ENCODE measurements around the gene WASF2. TPM values are rescaled to one million over a fixed set of nuclear protein-coding genes. Genes with fewer than 3 reads are reported as not detected.
"Not testable (repeated sequence)": the region's sequence is repeated elsewhere in the genome, so short reads cannot be mapped to it uniquely, and the experiment has no call there.

Gene WASF2
- total RNA-seq (2014; rRNA removed; shearing (Covaris generic)) = 16.4 and 19.2 TPM in 2 replicates

DNA sequence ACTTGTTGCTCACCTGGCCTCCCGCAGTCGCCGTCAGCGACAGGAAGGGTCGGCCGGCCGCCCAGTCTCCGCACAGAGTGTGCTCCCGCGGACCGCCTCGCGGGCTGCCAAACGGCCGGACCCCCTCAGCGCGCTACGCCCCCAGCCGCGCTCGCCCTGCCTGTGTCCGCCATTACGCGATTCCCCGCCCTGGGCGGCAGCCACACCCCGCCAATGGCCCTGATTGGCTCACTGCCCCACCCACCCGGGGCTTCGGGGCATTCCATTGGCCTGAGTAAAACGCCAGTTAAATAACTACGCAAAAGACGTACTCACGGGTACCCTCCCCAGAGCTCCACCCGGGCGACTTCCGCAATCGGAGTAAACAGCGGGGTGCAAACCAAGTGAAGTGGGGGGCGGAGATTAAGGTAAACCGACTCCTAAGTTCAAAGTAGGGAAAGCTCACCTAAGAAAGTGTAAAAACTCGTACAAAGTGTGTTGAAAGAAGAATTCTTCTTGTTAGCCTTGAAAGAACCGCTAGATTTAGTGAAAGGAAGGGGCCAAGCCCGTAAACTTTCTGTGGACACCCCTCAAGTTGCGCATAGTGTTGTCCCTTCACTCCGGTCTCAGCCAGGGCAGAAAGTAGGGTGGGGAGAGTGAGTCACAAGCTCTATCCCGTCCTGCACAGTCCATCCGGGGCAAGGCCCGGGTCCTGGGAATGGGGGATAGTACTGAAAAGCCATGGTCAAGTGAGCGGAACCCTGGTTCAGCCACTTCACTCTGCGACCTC, at the start of gene WASF2:
TSS of gene WASF2 (minus strand) at position 195 of the 769 bp plus-strand sequence. CDS start 61,277 bp downstream, outside the sequence.
- Histone ChIP-seq H3K4me1 (replicated peaks) (peaks cover 17% of the 10 kb centered on the region), H3K27me3 (replicated peaks) (no peaks in the 10 kb centered on the region), H3K36me3 (peaks cover 13% of the 10 kb centered on the region), H3K4me3 (peak within 1 kb of the TSS; percentile 98), H3K27ac (peak within 1 kb of the TSS; percentile 99), H3K9me3 (replicated peaks) (0 out of 2 replicates have a peak, but pooled peaks cover 4% of the 10 kb centered on the region)
- peak; percentile 97 to 99 for DNase-seq (ENCODE audit: low read depth in 1 of 2, low spot score in 2 of 2)

- peaks cover 56% of the 10 kb centered on the region for H3K4me1 ChIP-seq (replicated peaks)
- no peak overlapping the region for H3K4me3 ChIP-seq
- H3K36me3 ChIP-seq = peaks cover 27% of the 10 kb centered on the region
- DNase-seq (ENCODE audit: low read depth in 1 of 2, low spot score in 2 of 2) = peak; percentile 75 to 85
- H3K27me3 ChIP-seq (replicated peaks) = no peaks in the 10 kb centered on the region
- no peaks in the 10 kb centered on the region for H3K9me3 ChIP-seq (replicated peaks)
- H3K27ac ChIP-seq = peak overlapping the region; percentile 79
These were observed 48.8 kb upstream of the WASF2 start for GRCh38 chr1:27538793-27539192.

GRCh38 chr1:27538305-27538676, 48.3 kb upstream of the WASF2 start:
- not testable (repeated sequence) for H3K9me3 ChIP-seq (replicated peaks); DNase-seq (ENCODE audit: low read depth in 1 of 2, low spot score in 2 of 2); H3K4me3 ChIP-seq; H3K27me3 ChIP-seq (replicated peaks)
- peaks cover 29% of the 10 kb centered on the region for H3K36me3 ChIP-seq
- H3K4me1 ChIP-seq (replicated peaks) = peaks cover 56% of the 10 kb centered on the region
- peak overlapping the region; percentile 79 for H3K27ac ChIP-seq

- Histone ChIP-seq H3K27ac (0 out of 2 replicates have a peak overlapping the region, but pooled peaks have one; percentile 11), H3K36me3 (peaks cover 14% of the 10 kb centered on the region), H3K4me1 (replicated peaks) (peaks cover 41% of the 10 kb centered on the region), H3K27me3 (replicated peaks) (no peaks in the 10 kb centered on the region), H3K9me3 (replicated peaks) (no peaks in the 10 kb centered on the region), H3K4me3 (no peak overlapping the region)
- no peak for DNase-seq (ENCODE audit: low read depth in 1 of 2, low spot score in 2 of 2)
These were observed 46.8 kb upstream of the WASF2 start for GRCh38 chr1:27536767-27537166.

GRCh38 chr1:27536010-27536757, 46.2 kb upstream of the WASF2 start:
- Histone ChIP-seq H3K4me1 (replicated peaks) (peaks cover 40% of the 10 kb centered on the region), H3K27ac (no peak overlapping the region)

DNA sequence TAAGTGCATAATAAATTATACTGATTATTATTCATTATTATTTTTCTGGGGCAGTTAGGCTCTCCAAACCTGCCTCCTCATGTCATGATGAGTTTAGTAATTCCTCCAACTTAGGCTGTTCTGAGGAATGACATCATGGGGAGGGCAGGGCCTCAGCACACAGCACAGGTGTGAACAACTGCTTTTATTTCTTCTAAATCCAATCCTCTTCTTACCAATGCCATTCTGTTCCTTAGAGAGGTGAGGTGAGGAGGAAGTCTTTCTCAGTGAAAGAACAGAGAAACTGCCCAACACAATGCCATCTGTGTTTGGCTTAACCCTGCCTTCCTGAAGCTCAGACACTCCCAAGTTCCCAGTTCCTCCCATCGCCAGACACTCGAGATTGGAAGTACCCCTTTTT, 45.4 kb upstream of the WASF2 start:
- no peaks in the 10 kb centered on the region for H3K27me3 ChIP-seq (replicated peaks)
- peaks cover 36% of the 10 kb centered on the region for H3K4me1 ChIP-seq (replicated peaks)
- peaks cover 14% of the 10 kb centered on the region for H3K36me3 ChIP-seq
- DNase-seq (ENCODE audit: low read depth in 1 of 2, low spot score in 2 of 2) = no peak
- H3K9me3 ChIP-seq (replicated peaks) = no peaks in the 10 kb centered on the region
- H3K4me3 ChIP-seq = no peak overlapping the region
- no peak overlapping the region for H3K27ac ChIP-seq

More at GRCh38 chr1:27536010-27536757, 46.2 kb upstream of the WASF2 start:
- H3K4me3 ChIP-seq = no peak overlapping the region
- H3K27me3 ChIP-seq (replicated peaks) = no peaks in the 10 kb centered on the region
- H3K36me3 ChIP-seq = peaks cover 14% of the 10 kb centered on the region
- no peaks in the 10 kb centered on the region for H3K9me3 ChIP-seq (replicated peaks)
- DNase-seq (ENCODE audit: low read depth in 1 of 2, low spot score in 2 of 2) = no peak

- DNase-seq (ENCODE audit: low read depth in 1 of 2, low spot score in 2 of 2) = no peak
- Histone ChIP-seq H3K4me1 (replicated peaks) (peaks cover 10% of the 10 kb centered on the region), H3K27ac (no peak overlapping the region), H3K4me3 (no peak overlapping the region), H3K36me3 (peaks cover 5% of the 10 kb centered on the region), H3K9me3 (replicated peaks) (no peaks in the 10 kb centered on the region), H3K27me3 (replicated peaks) (no peaks in the 10 kb centered on the region)
These were observed 42.2 kb upstream of the WASF2 start for GRCh38 chr1:27531959-27532685.

DNA sequence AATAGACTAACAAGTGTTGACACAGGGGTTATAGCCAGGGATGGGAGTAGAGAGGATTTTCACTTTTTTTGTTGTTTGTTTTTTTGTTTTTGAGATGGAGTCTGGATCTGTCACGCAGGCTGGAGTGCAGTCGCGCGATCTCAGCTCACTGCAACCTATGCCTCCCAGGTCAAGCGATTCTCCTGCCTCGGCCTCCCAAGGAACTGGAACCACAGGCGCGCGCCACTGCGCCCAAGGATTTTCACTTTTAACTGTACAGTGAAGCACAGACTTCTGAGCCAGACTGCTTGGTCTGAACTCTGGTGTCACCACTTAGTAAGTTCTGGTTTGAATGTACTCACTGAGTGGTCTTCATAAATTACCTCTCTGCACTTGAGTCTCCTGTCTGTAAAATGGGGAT, 40.2 kb upstream of the WASF2 start:
- peaks cover 7% of the 10 kb centered on the region for H3K4me1 ChIP-seq (replicated peaks)
- H3K27ac ChIP-seq = no peak overlapping the region
- no peak overlapping the region for H3K4me3 ChIP-seq
- H3K36me3 ChIP-seq = peaks cover 3% of the 10 kb centered on the region
- no peaks in the 10 kb centered on the region for H3K27me3 ChIP-seq (replicated peaks)
- DNase-seq (ENCODE audit: low read depth in 1 of 2, low spot score in 2 of 2) = no peak
- H3K9me3 ChIP-seq (replicated peaks) = no peaks in the 10 kb centered on the region

DNA sequence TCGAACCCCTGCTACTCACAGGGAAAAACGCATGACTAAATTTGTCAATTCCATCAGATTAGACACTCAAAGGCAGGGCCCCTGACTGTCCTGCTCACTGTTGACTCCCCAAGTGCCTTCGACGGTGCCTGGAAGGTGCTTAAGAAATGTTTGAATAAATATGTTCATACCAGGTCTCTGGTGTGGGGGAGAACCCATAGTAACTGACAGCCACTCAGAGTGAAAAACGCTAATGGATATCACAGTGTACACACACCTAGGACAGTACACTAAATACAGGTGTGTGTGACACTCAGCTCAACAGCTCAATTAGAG, 39.7 kb upstream of the WASF2 start:
- no peaks in the 10 kb centered on the region for H3K9me3 ChIP-seq (replicated peaks)
- no peaks in the 10 kb centered on the region for H3K27me3 ChIP-seq (replicated peaks)
- peaks cover 7% of the 10 kb centered on the region for H3K4me1 ChIP-seq (replicated peaks)
- no peak for DNase-seq (ENCODE audit: low read depth in 1 of 2, low spot score in 2 of 2)
- no peak overlapping the region for H3K4me3 ChIP-seq
- no peak overlapping the region for H3K27ac ChIP-seq
- H3K36me3 ChIP-seq = peaks cover 3% of the 10 kb centered on the region; the same call in 1 of the 2 replicates

- Histone ChIP-seq H3K4me3 (no peak overlapping the region), H3K27ac (no peak overlapping the region), H3K9me3 (replicated peaks) (no peaks in the 10 kb centered on the region), H3K4me1 (replicated peaks) (peaks cover 7% of the 10 kb centered on the region), H3K36me3 (peaks cover 3% of the 10 kb centered on the region; the same call in 1 of the 2 replicates), H3K27me3 (replicated peaks) (no peaks in the 10 kb centered on the region)
- DNase-seq (ENCODE audit: low read depth in 1 of 2, low spot score in 2 of 2) = no peak
These were observed 39.1 kb upstream of the WASF2 start for GRCh38 chr1:27528818-27529703.

GRCh38 chr1:27527890-27528817, 38.2 kb upstream of the WASF2 start:
- DNase-seq (ENCODE audit: low read depth in 1 of 2, low spot score in 2 of 2) = no peak
- Histone ChIP-seq H3K27ac (no peak overlapping the region), H3K27me3 (replicated peaks) (no peaks in the 10 kb centered on the region), H3K4me1 (replicated peaks) (peaks cover 7% of the 10 kb centered on the region), H3K4me3 (no peak overlapping the region), H3K36me3 (no peaks in the 10 kb centered on the region; the same call in 1 of the 2 replicates), H3K9me3 (replicated peaks) (no peaks in the 10 kb centered on the region)

DNA sequence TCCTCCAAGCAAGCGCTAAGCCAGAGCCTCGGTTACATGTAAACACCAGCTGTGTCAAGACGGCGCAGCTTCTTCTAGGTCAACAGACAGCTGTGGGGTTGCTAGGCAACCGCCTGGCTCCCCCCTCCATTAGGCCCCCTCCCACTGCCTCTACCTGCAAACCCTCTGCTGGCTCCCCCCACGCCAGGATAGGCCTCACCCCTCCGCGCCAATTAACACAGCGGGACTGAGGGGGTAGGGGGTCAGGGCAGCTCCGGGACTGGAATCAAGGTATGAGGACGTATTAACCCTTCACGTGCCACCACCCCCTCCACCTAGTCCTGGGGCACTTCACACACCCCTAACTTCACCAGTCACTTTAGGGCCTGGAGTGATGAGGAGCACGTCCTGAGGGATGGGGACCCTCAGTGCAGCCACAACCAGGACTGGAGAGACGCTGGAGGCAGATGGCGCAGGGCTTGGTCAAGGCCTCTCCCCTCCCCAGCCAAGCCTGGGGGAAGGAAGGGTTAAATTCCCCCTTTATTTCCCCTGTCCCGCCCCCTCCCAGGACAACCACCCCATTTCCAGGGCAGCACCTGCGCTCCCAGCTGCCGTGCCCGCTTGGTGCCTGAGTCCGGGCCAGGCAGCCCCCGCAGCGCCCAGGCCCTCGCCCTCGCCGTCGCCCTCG, 37.4 kb upstream of the WASF2 start:
- DNase-seq (ENCODE audit: low read depth in 1 of 2, low spot score in 2 of 2) = no peak
- peaks cover 7% of the 10 kb centered on the region for H3K4me1 ChIP-seq (replicated peaks)
- H3K4me3 ChIP-seq = no peak overlapping the region
- H3K27ac ChIP-seq = no peak overlapping the region
- H3K36me3 ChIP-seq = no peaks in the 10 kb centered on the region
- H3K9me3 ChIP-seq (replicated peaks) = no peaks in the 10 kb centered on the region
- H3K27me3 ChIP-seq (replicated peaks) = no peaks in the 10 kb centered on the region

Data from SJSA1 (cell line).